HG03457 (cell line): ENCODE data around the gene PLCXD1.
"Not testable (repeated sequence)": the region's sequence is repeated elsewhere in the genome, so short reads cannot be mapped to it uniquely, and the experiment has no call there.

Experiments used
- ATAC-seq: cut with Tn5 transposase; IDR thresholded peaks from one replicate; pipeline ENCODE4 v1.9.1; 2021; ENCODE audit warnings: moderate number of reproducible peaks; ENCODE audit not compliant: unreplicated experiment

PLCXD1 gene

GRCh38 chrX:281166-281999, at the start of gene PLCXD1:
TSS of gene PLCXD1 (plus strand) at chrX:281381. CDS start at chrX:284188, 2,807 bp downstream.
- no peak for ATAC-seq

GRCh38 chrX:231637-232277, 49.4 kb upstream of the PLCXD1 start:
- ATAC-seq, result peak; percentile 87

GRCh38 chrX:232278-232655, 48.9 kb upstream of the PLCXD1 start:
- ATAC-seq, result peak; percentile 41

- ATAC-seq, result not testable (repeated sequence)
Observed at GRCh38 chrX:236201-236600, 45.0 kb upstream of the PLCXD1 start.

GRCh38 chrX:250965-251364, 30.2 kb upstream of the PLCXD1 start:
- no peak for ATAC-seq

- not testable (repeated sequence) for ATAC-seq
Observed at GRCh38 chrX:251396-252243, 29.6 kb upstream of the PLCXD1 start.

GRCh38 chrX:252244-252956, 28.8 kb upstream of the PLCXD1 start:
- no peak for ATAC-seq

GRCh38 chrX:252957-253291, 28.3 kb upstream of the PLCXD1 start:
- ATAC-seq, result no peak

GRCh38 chrX:253451-254297, 27.5 kb upstream of the PLCXD1 start:
- no peak for ATAC-seq

GRCh38 chrX:254630-255215, 26.5 kb upstream of the PLCXD1 start:
- ATAC-seq, result no peak

- ATAC-seq, result no peak
Observed at GRCh38 chrX:255923-256331, 25.3 kb upstream of the PLCXD1 start.

- not testable (repeated sequence) for ATAC-seq
Observed at GRCh38 chrX:257054-257453, 24.1 kb upstream of the PLCXD1 start.

GRCh38 chrX:257681-258289, 23.4 kb upstream of the PLCXD1 start:
- no peak for ATAC-seq

GRCh38 chrX:258291-259040, 22.7 kb upstream of the PLCXD1 start:
- no peak for ATAC-seq

- no peak for ATAC-seq
Observed at GRCh38 chrX:259692-260355, 21.4 kb upstream of the PLCXD1 start.

- no peak for ATAC-seq
Observed at GRCh38 chrX:261167-261918, 19.8 kb upstream of the PLCXD1 start.

GRCh38 chrX:261919-262352, 19.2 kb upstream of the PLCXD1 start:
- ATAC-seq, result no peak
